GM23338 (cell line): ENCODE data around the gene GFRA4. TPM values are rescaled to one million over a fixed set of nuclear protein-coding genes. Genes with fewer than 3 reads are reported as not detected.

Experiments
- ATAC-seq: fragments of 200-7000 bp; cut with Tn5 transposase; 3 replicates; pipeline ENCODE4 v1.9.1; 2020
- DNase-seq: peaks from one replicate; pipeline ENCODE4 v3.0.0-alpha.2; 2015; ENCODE audit warnings: low spot score
- H2AFZ ChIP-seq: fragments of 200-600 bp; sonication (generic); 2 replicates; pipeline ENCODE4 v1.8.0; 2016; ENCODE audit warnings: antibody characterized with exemption, mild to moderate bottlenecking, moderate library complexity
- H3F3A ChIP-seq: fragments of 200-600 bp; sonication (generic); replicated peaks from 2 replicates; pipeline ENCODE4 v1.8.0; 2017; ENCODE audit warnings: antibody characterized with exemption, mixed run types, low read depth
- H3K27ac ChIP-seq: fragments of 200-600 bp; sonication (generic); 2 replicates; pipeline ENCODE4 v1.6.1; 2016; ENCODE audit warnings: low read depth
- H3K27me3 ChIP-seq: fragments of 200-600 bp; sonication (generic); 2 replicates; pipeline ENCODE4 v1.8.0; 2016; ENCODE audit warnings: mild to moderate bottlenecking, mixed run types, moderate library complexity; ENCODE audit not compliant: insufficient read depth
- H3K36me3 ChIP-seq: fragments of 200-600 bp; sonication (generic); 2 replicates; pipeline ENCODE4 v1.8.0; 2016; ENCODE audit warnings: mild to moderate bottlenecking; ENCODE audit not compliant: insufficient read depth
- H3K4me1 ChIP-seq: fragments of 200-600 bp; sonication (generic); 2 replicates; pipeline ENCODE4 v1.8.0; 2016; ENCODE audit warnings: mild to moderate bottlenecking, moderate library complexity; ENCODE audit not compliant: insufficient read depth
- H3K4me2 ChIP-seq: fragments of 200-600 bp; sonication (generic); 2 replicates; pipeline ENCODE4 v1.7.1; 2017; ENCODE audit warnings: mixed run types
- H3K4me3 ChIP-seq: fragments of 200-600 bp; sonication (generic); 2 replicates; pipeline ENCODE4 v1.6.1; 2016; ENCODE audit warnings: mixed run types
- H3K79me2 ChIP-seq: fragments of 200-600 bp; sonication (generic); replicated peaks from 2 replicates; pipeline ENCODE4 v1.8.0; 2017; ENCODE audit warnings: mild to moderate bottlenecking; ENCODE audit not compliant: insufficient read depth
- H3K9me2 ChIP-seq: fragments of 200-600 bp; sonication (generic); 2 replicates; pipeline ENCODE4 v1.8.0; 2017; ENCODE audit not compliant: insufficient read depth
- H4K20me1 ChIP-seq: fragments of 200-600 bp; sonication (generic); replicated peaks from 2 replicates; pipeline ENCODE4 v1.8.0; 2017; ENCODE audit warnings: mild to moderate bottlenecking; ENCODE audit not compliant: insufficient read depth
- H3K27ac Mint-ChIP-seq: 2 replicates; pipeline ENCODE4 v1.8.0; 2020; ENCODE audit warnings: inconsistent platforms, mild to moderate bottlenecking, moderate library complexity, mixed read lengths
- H3K27me3 Mint-ChIP-seq: 3 replicates; pipeline ENCODE4 v1.8.0; 2022; ENCODE audit warnings: low read depth, mild to moderate bottlenecking, moderate library complexity, mixed read lengths, inconsistent platforms; ENCODE audit not compliant: insufficient read depth, poor library complexity
- H3K36me3 Mint-ChIP-seq: 3 replicates; pipeline ENCODE4 v1.8.0; 2021; ENCODE audit warnings: low read depth, mild to moderate bottlenecking, inconsistent platforms, moderate library complexity, mixed read lengths
- H3K4me1 Mint-ChIP-seq: 3 replicates; pipeline ENCODE4 v1.8.0; 2020; ENCODE audit warnings: mild to moderate bottlenecking, inconsistent platforms, mixed read lengths
- H3K4me3 Mint-ChIP-seq: 3 replicates; pipeline ENCODE4 v1.8.0; 2021; ENCODE audit warnings: moderate library complexity, mild to moderate bottlenecking, inconsistent platforms, mixed read lengths
- H3K9me3 Mint-ChIP-seq: 3 replicates; pipeline ENCODE4 v1.8.0; 2020; ENCODE audit warnings: moderate library complexity, mild to moderate bottlenecking, inconsistent platforms, mixed read lengths
- EZH2 ChIP-seq: fragments of 200-600 bp; sonication (generic); IDR thresholded peaks from one replicate; pipeline ENCODE4 v1.8.0; 2017; ENCODE audit warnings: antibody characterized with exemption, mild to moderate bottlenecking, low read depth; ENCODE audit not compliant: unreplicated experiment
- JUNB ChIP-seq: IDR thresholded peaks from one replicate; pipeline ENCODE4 v1.6.1; 2016; ENCODE audit warnings: antibody characterized with exemption; ENCODE audit not compliant: unreplicated experiment
- NANOG ChIP-seq: IDR thresholded peaks from 2 replicates; pipeline ENCODE4 v1.6.1; 2016; ENCODE audit warnings: antibody characterized with exemption, borderline replicate concordance
- STAT1 ChIP-seq: IDR thresholded peaks from one replicate; pipeline ENCODE4 v1.6.1; 2016; ENCODE audit warnings: antibody characterized with exemption; ENCODE audit not compliant: unreplicated experiment
- ZNF114 ChIP-seq: fragments of 250-450 bp; sonication (Bioruptor Pico); IDR thresholded peaks from 2 replicates; pipeline ENCODE4 v1.5.0; 2020; ENCODE audit warnings: mild to moderate bottlenecking, moderate library complexity
- ZNF462 ChIP-seq: fragments of 250-450 bp; sonication (Bioruptor Pico); IDR thresholded peaks from 2 replicates; pipeline ENCODE4 v1.5.0; 2020; ENCODE audit warnings: mild to moderate bottlenecking, moderate library complexity
- polyA plus RNA-seq: library from polyadenylated mRNA; unstranded; fragments of >200 nt; fragmentation: Nextera tagmentation; extraction: Ambion mirVana; gene quantifications from 2 replicates; pipeline ENCODE4 v1.2.1, GENCODE V29; 2016
- total RNA-seq: library from RNA; depleted of rRNA; stranded (reverse); fragments of >200 nt; shearing (Covaris generic); gene quantifications from 2 replicates; pipeline ENCODE4 v1.2.3, GENCODE V29; 2014
- TF ChIP-seq, protein P1 (sequence below), 2 experiments: fragments of 200-600 bp in 1 of 2; sonication (generic) in 1 of 2; conservative IDR thresholded peaks; 2 replicates each; pipeline versions ENCODE4 v1.5.1 to v1.6.1; 2016 to 2017; ENCODE audit warnings: antibody characterized with exemption in 2 of 2, low read depth in 2 of 2, mild to moderate bottlenecking in 2 of 2, moderate library complexity in 1 of 2

Gene GFRA4
- total and polyA plus RNA-seq, 2 experiments from 2014 or later: not detected

- ATAC-seq (no peak), DNase-seq (no peak)
These were observed 39.6 kb upstream of the GFRA4 start for GRCh38 chr20:3702611-3703391.

More at GRCh38 chr20:3702611-3703391, 39.6 kb upstream of the GFRA4 start:
- Histone ChIP-seq H3K36me3 (no peaks in the 10 kb centered on the region), H2AFZ (no peak overlapping the region), H3K79me2 (no peaks in the 10 kb centered on the region), H3K9me2 (no peaks in the 10 kb centered on the region), H4K20me1 (no peaks in the 10 kb centered on the region), H3K27me3 (no peaks in the 10 kb centered on the region), H3K4me2 (no peak overlapping the region), H3K4me1 (no peaks in the 10 kb centered on the region), H3F3A (no peaks in the 10 kb centered on the region), H3K27ac (no peak overlapping the region), H3K4me3 (no peak overlapping the region)
- Mint-ChIP-seq H3K36me3 (no peaks in the 10 kb centered on the region), H3K4me3 (no peak overlapping the region), H3K4me1 (no peaks in the 10 kb centered on the region), H3K27ac (no peak overlapping the region), H3K9me3 (no peaks in the 10 kb centered on the region), H3K27me3 (peaks cover 7% of the 10 kb centered on the region)
- TF ChIP-seq ZNF114 (CRISPR knock-in tag): no peak
- no peak for TF ChIP-seq STAT1
- TF ChIP-seq, protein P1, sequence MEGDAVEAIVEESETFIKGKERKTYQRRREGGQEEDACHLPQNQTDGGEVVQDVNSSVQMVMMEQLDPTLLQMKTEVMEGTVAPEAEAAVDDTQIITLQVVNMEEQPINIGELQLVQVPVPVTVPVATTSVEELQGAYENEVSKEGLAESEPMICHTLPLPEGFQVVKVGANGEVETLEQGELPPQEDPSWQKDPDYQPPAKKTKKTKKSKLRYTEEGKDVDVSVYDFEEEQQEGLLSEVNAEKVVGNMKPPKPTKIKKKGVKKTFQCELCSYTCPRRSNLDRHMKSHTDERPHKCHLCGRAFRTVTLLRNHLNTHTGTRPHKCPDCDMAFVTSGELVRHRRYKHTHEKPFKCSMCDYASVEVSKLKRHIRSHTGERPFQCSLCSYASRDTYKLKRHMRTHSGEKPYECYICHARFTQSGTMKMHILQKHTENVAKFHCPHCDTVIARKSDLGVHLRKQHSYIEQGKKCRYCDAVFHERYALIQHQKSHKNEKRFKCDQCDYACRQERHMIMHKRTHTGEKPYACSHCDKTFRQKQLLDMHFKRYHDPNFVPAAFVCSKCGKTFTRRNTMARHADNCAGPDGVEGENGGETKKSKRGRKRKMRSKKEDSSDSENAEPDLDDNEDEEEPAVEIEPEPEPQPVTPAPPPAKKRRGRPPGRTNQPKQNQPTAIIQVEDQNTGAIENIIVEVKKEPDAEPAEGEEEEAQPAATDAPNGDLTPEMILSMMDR (conservative IDR thresholded peaks at IDR 0.05; ENCODE audit: low read depth in 2 of 2): no peak
- no peak for TF ChIP-seq EZH2
- TF ChIP-seq JUNB: no peak
- no peak for TF ChIP-seq ZNF462 (CRISPR knock-in tag)
- no peak for TF ChIP-seq NANOG
